ENCODE data around the gene AFAP1L2. TPM values are rescaled to one million over a fixed set of nuclear protein-coding genes. Genes with fewer than 3 reads are reported as not detected.
A peak's percentile ranks its signal among the peaks of the same experiment; 100 is the strongest.

AFAP1L2 gene
- total and polyA plus RNA-seq, 7 donors = 0.75 to 3.6 (median 1.7) TPM

GRCh38 chr10:114304571-114305421 is 99.5 kb downstream of the AFAP1L2 start:
- Histone ChIP-seq H3K27me3 (ENCODE audit: insufficient read depth in 3 of 3, low read length in 2 of 3) (no peaks in the 10 kb centered on the region), H3K4me3 (peak overlapping the region; percentile 49), H3K36me3 (ENCODE audit: insufficient read depth in 1 of 2, low read depth in 1 of 2) (no peaks in the 10 kb centered on the region), H3K27ac (no peak overlapping the region), H3K9me3 (no peaks in the 10 kb centered on the region), H3K4me1 (peaks cover 4% of the 10 kb centered on the region)
- intact Hi-C loops (cut with DNase I) = loop anchor here (5.0 to 10.0 kb wide), 5 partner anchors 130 to 510 kb away; no protein-coding TSS in a partner anchor
- ATAC-seq = peak; percentile 32 to 56 (median 55)
- peak; percentile 20 for TF ChIP-seq CTCF (IDR thresholded peaks at IDR 0.05)
- peak in 1 of 2 donors; percentile 36 for DNase-seq
- 32 to 41% (median 40%) methylated on average over 40 to 41 of the region's 41 CpGs for WGBS, 3 donors

GRCh38 chr10:114304017-114304570 is 100.2 kb downstream of the AFAP1L2 start:
- Histone ChIP-seq H3K4me1 (peaks cover 4% of the 10 kb centered on the region), H3K27ac (no peak overlapping the region), H3K9me3 (no peaks in the 10 kb centered on the region), H3K4me3 (peak overlapping the region; percentile 49), H3K36me3 (ENCODE audit: insufficient read depth in 1 of 2, low read depth in 1 of 2) (no peaks in the 10 kb centered on the region), H3K27me3 (ENCODE audit: insufficient read depth in 3 of 3, low read length in 2 of 3) (no peaks in the 10 kb centered on the region)
- 10 to 13% (median 12%) methylated on average over 14 of the region's 14 CpGs for WGBS, 3 donors
- ATAC-seq = peak; percentile 76 to 92 (median 86)
- intact Hi-C loops (cut with DNase I) = loop anchor here (5.0 to 10.0 kb wide), 5 partner anchors 131 to 511 kb away; no protein-coding TSS in a partner anchor
- DNase-seq = peak; percentile 72 to 79
- peak; percentile 79 for TF ChIP-seq CTCF (IDR thresholded peaks at IDR 0.05)

- intact Hi-C loops (cut with DNase I) = loop anchor here (5.0 to 10.0 kb wide), 5 partner anchors 131 to 511 kb away; no protein-coding TSS in a partner anchor
- Histone ChIP-seq H3K27ac (no peak overlapping the region), H3K4me1 (peaks cover 4% of the 10 kb centered on the region), H3K9me3 (no peaks in the 10 kb centered on the region), H3K4me3 (no peak overlapping the region), H3K36me3 (ENCODE audit: insufficient read depth in 1 of 2, low read depth in 1 of 2) (no peaks in the 10 kb centered on the region), H3K27me3 (ENCODE audit: insufficient read depth in 3 of 3, low read length in 2 of 3) (no peaks in the 10 kb centered on the region)
- DNase-seq (no peak), ATAC-seq (peak in 2 of 4 donors; percentile 12 to 15)
- TF ChIP-seq CTCF (IDR thresholded peaks at IDR 0.05) = no peak
- 75 to 82% (median 76%) methylated on average over 10 of the region's 10 CpGs for WGBS, 3 donors
Observed at GRCh38 chr10:114303556-114303955, 100.7 kb downstream of the AFAP1L2 start.

- peak in 1 of 4 donors; percentile 9 for ATAC-seq
- Histone ChIP-seq H3K36me3 (ENCODE audit: insufficient read depth in 1 of 2, low read depth in 1 of 2) (no peaks in the 10 kb centered on the region), H3K9me3 (no peaks in the 10 kb centered on the region), H3K4me1 (peaks cover 4% of the 10 kb centered on the region), H3K27me3 (ENCODE audit: insufficient read depth in 3 of 3, low read length in 2 of 3) (no peaks in the 10 kb centered on the region), H3K4me3 (no peak overlapping the region), H3K27ac (no peak overlapping the region)
- 33 to 42% (median 34%) methylated on average over 14 of the region's 14 CpGs for WGBS, 3 donors
- intact Hi-C loops (cut with DNase I) = loop anchor here (5.0 to 10.0 kb wide), 5 partner anchors 133 to 513 kb away; no protein-coding TSS in a partner anchor
- peak; percentile 31 to 71 for DNase-seq
- no peak for TF ChIP-seq CTCF (IDR thresholded peaks at IDR 0.05)
Observed at GRCh38 chr10:114301951-114302710, 102.2 kb downstream of the AFAP1L2 start.
